ENCODE data around the gene PLEKHA7.

Gene PLEKHA7

GRCh38 chr11:16770016-16770415 is 244.2 kb downstream of the PLEKHA7 start:
- DNase-seq = no peak

- no peak for DNase-seq
Observed at GRCh38 chr11:16769386-16769785, 244.8 kb downstream of the PLEKHA7 start.

- no peak for DNase-seq
Observed at GRCh38 chr11:16767957-16768356, 246.3 kb downstream of the PLEKHA7 start.

- DNase-seq = no peak
Observed at GRCh38 chr11:16767137-16767536, 247.1 kb downstream of the PLEKHA7 start.

- DNase-seq = no peak
Observed at GRCh38 chr11:16764888-16765287, 249.3 kb downstream of the PLEKHA7 start.

- DNase-seq = no peak
Observed at GRCh38 chr11:16763746-16764145, 250.5 kb downstream of the PLEKHA7 start.

GRCh38 chr11:16759857-16760508 is 254.2 kb downstream of the PLEKHA7 start:
- DNase-seq = no peak

- DNase-seq = no peak
Observed at GRCh38 chr11:16758382-16759024, 255.7 kb downstream of the PLEKHA7 start.

- no peak for DNase-seq
Observed at GRCh38 chr11:16750417-16750816, 263.8 kb downstream of the PLEKHA7 start.

- no peak for DNase-seq
Observed at GRCh38 chr11:16749666-16750065, 264.5 kb downstream of the PLEKHA7 start.

GRCh38 chr11:16749092-16749491 is 265.1 kb downstream of the PLEKHA7 start:
- no peak for DNase-seq

- DNase-seq = no peak
Observed at GRCh38 chr11:16745950-16746605, 268.1 kb downstream of the PLEKHA7 start.

GRCh38 chr11:16744128-16744725 is 270.0 kb downstream of the PLEKHA7 start:
- DNase-seq = no peak

GRCh38 chr11:16743478-16743877 is 270.7 kb downstream of the PLEKHA7 start:
- DNase-seq = no peak

GRCh38 chr11:16741473-16741872 is 272.7 kb downstream of the PLEKHA7 start:
- no peak for DNase-seq

GRCh38 chr11:16738947-16739815 is 275.0 kb downstream of the PLEKHA7 start:
- peak in 1 of 14 donors; percentile 38 for DNase-seq

- DNase-seq = peak; percentile 63 to 97 (median 94)
Observed at GRCh38 chr11:16738193-16738946, 275.8 kb downstream of the PLEKHA7 start, which contains the start of gene C11orf58. Gene C11orf58, plus strand, starts transcription at chr11:16738647. Its CDS starts 132 bp downstream, at chr11:16738779.

GRCh38 chr11:16737818-16738192 is 276.4 kb downstream of the PLEKHA7 start:
- no peak for DNase-seq
